ENCODE measurements around the gene GPR137B.

GPR137B gene

GRCh38 chr1:236114076-236114747 lies 28.1 kb upstream of the GPR137B start:
- no peak for DNase-seq

DNA sequence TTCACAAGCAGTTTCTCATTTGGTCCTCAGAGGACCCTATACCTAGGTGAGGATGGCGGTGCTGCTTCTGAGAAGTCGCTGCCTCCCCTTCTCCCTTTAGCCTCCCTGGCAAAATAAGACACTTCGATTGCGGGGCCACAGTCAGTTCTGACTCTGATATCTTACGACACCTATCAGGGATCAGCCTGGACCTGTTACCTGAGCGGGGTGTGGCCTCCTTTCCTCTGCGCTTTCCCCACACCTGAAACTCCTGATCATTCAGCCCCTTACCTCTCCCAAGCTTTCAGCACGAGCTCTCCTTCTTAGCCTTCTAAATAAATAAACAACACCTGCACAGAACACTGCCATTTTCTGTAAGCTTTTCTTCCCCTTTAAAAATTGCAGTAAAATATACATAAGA lies 24.6 kb upstream of the GPR137B start:
- no peak for DNase-seq

DNA sequence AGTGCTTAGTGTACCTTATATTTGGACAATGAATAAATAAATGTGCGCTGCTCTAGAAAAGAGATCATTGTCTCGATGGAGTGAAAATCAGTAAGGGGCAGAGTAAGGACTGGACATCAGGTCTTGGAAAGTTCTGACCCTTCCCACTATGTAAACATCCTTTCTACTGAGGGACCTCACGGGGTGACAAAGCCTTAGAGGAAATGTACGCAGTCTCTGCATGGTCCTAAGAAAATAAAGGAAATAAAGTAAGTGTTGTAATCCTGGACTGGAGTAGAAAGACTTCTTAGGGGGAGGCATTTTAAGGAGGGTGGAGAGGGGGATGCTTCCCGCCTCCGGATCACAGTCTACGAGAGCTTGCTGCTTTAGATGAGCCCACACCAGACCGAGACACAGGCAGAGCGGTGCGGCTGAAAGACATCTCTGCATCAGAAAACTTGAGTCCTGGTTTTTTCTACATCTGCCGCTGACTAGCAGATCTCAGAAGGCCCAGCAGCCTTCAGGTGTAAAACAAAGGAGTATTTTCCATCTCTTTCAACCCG lies 22.3 kb upstream of the GPR137B start:
- no peak for DNase-seq

DNA sequence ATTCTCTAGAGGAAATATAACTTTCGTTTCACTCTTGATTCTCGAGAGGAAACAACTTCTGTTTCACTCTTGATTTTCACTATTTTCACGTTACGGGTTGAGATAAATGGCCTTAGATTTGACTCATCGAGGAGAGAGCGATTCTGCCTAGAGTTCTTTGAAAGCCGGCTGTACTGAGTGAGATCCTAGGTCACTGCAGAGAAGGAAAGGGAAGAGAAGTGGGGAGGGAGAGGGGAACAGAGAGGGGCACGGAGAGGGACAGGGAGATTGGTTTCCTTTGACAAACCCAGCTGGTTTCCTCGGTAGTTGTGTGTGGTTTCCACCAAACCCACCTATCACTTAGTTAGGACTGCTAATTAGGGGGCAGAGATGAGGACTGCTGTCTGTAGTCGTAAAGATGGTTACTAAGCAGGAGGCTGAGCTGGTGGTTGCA lies 21.6 kb upstream of the GPR137B start:
- DNase-seq: no peak

DNA sequence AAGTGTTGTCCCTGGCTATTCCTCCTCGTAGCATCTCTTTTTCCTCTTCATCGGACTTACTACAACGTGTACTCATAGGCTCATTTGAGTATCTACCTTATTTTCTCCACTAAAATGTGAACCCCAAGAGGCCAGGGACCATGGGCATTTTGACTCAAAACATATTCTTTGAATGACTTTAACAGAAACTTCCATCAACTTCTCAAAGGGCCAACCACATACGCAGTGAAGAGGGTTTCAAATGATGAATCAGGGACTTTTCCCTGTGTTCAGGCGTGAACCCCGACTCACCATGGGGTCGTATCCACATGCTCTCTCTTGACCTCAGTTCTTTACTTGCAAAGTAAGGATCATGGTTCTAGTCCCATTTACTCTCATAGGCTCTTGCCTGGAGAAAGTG lies 20.2 kb upstream of the GPR137B start:
- no peak for DNase-seq

GRCh38 chr1:236123563-236123962 lies 18.8 kb upstream of the GPR137B start:
- no peak for DNase-seq

DNA sequence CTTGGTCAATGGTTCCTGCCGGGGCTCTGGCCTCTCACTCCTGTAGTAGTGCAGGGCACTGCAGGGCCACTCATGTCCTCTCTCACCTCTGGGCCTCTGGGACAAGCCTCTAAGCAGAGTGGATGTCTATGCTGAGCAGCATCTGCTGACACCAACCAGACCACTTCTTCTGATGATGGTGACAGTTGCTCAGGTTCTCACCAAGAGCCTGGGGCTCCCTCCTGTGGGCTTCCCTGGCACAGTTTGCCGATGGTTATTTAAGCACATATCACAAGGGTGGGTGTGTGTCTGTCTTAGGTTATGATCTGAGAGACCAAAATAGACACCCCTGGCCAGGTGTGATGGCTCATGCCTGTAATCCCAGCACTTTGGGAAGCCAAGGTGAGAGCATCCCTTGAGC lies 17.4 kb upstream of the GPR137B start:
- DNase-seq: no peak

- no peak for DNase-seq
Observed at GRCh38 chr1:236127045-236127444, 15.3 kb upstream of the GPR137B start.

- no peak for DNase-seq
Observed at GRCh38 chr1:236128646-236129178, 13.6 kb upstream of the GPR137B start.

GRCh38 chr1:236129306-236129705 lies 13.0 kb upstream of the GPR137B start:
- no peak for DNase-seq

- no peak for DNase-seq
Observed at GRCh38 chr1:236130372-236130771, 12.0 kb upstream of the GPR137B start.

DNA sequence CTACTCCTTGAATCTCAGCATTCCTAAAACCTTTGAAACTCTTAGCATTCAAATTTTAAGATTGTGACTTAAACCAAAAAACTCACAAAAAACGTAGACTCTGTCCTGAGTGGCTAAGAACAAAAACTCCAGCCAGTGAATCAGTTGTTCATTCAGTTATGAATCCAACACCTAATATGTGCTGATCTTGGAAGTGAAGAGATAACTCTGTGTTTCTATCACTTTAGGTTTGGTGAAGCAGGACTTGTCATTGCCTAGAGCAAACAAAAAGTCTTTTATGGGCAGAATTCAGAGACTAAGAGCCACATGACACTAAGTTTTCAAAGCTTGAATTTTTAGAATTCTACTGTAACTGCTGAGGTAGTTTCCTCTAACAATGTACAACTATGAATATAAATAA lies 10.4 kb upstream of the GPR137B start:
- DNase-seq: no peak

GRCh38 chr1:236132420-236133046 lies 9.8 kb upstream of the GPR137B start:
- no peak for DNase-seq

DNA sequence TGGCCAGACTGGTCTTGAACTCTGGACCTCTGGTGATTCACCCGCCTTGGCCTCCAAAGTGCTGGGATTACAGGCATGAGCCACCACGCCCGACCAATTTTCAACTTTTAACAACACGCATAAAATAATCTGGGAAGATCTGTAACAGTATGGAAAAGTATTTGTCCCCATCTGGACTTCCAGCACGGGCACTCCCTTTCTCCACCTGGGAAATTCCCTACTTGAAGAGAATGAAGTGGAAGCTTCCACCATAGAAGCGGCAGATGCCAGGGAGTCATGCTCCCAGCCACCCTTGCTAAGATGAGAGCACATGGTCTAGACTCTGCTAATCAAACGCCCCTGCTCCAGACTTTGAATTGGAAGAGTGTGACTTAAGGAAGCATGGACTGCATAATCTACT lies 9.0 kb upstream of the GPR137B start:
- DNase-seq: no peak

- no peak for DNase-seq
Observed at GRCh38 chr1:236133802-236134201, 8.5 kb upstream of the GPR137B start.

- no peak for DNase-seq
Observed at GRCh38 chr1:236137285-236137852, 5.0 kb upstream of the GPR137B start.

DNA sequence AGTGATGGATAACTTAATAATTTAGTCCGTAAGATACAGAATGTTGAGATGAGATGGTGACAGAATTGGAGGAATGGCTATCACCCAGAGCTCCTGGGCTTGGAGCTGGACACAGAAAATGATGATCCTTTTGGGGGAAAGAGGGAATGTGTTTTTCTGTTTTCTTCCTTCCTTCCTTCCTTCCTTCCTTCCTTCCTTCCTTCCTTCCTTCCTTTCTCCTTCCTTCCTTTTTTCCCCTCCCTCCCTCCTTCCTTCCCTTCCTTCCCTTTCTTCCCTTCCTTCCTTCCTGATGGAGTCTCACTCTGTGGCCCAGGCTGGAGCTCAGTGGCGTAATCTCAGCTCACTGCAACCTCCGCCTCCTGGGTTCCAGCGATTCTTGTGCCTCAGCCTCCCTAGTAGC lies 2.8 kb upstream of the GPR137B start:
- no peak for DNase-seq

DNA sequence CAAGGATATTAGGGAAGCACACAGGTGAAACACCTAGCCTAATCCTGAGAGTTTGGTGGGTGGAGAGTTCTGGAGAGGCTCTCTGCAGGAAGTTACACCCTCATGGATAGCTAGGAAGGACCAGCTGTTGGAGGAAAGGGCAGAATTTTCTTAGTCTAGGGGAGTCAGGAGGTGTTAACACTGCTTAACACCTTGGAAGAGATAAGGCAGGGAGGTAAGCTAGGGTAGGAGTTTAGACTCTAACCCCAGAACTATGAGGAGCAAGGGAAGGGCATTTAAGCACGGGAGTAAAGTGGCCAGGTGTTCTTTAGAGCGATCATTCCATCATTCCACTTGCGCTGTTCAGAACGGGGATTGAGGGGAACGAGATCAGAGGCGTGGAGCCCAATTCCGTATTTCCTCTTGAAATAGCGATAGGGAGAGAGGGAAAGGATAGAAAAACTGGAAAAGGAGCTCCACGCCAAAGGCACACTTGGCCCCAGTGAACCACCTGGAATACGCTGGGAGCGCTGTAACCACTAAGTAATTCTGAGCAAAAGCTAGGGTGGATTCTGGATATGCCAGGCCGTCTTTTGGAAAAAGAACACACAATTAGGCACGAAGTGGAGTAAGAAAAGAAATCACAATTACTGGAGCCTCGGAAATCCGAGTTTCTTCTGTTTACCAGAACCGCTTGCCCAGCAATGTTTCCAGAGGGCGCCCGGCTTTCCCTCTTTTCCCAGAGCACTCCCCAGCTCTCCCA lies 1.5 kb upstream of the GPR137B start:
- DNase-seq: no peak

GRCh38 chr1:236141447-236142252 lies 689 bp upstream of the GPR137B start:
- no peak for DNase-seq

- DNase-seq: no peak
Observed at GRCh38 chr1:236143104-236143948, 987 bp downstream of the GPR137B start.

DNA sequence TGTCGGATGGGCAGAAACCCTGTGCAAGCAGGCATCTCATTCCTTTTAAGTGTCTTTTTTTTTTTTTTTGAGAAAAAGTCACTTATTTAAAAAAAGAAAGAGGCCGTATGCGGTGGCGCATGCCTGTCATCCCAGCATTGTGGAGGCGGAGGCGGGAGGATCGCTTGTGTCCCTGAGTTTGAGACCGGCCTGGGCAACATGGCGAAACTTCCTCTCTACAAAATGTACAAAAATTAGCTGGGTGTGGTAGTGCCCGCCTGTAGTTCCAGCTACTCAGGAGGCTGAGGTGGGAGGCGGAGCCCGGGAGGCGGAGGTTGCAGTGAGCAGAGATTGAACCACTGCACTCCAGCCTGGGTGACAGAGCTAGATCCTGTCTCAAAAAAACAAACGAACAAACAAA lies 1.7 kb downstream of the GPR137B start:
- no peak for DNase-seq

Data from activated gamma-delta T cell treated with Interleukin-2 at 50 U/mL for 16 hours (primary cell).